GM12878 (cell line): ENCODE data around the gene IDH3G. TPM values are rescaled to one million over a fixed set of nuclear protein-coding genes. Genes with fewer than 3 reads are reported as not detected.

Source experiments
- ATAC-seq: fragments of 200-7000 bp; cut with Tn5 transposase; 3 replicates; pipeline ENCODE4 v1.9.1; 2020; ENCODE audit warnings: mild to moderate bottlenecking, moderate library complexity
- BruUV-seq: library from RNA; stranded (reverse); fragments of 400-500 nt; replicated peaks from 2 replicates; lab custom pipeline; 2021; lab: Mats Ljungman, UMichigan
- CTCF ChIA-PET: fragments of 300-600 bp; sonication (Branson Sonifier 250); formaldehyde crosslinking; extraction: SDS; loops from one replicate; lab custom pipeline; 2021; ENCODE audit warnings: inconsistent platforms; lab: Yijun Ruan, JAX
- POLR2A ChIA-PET: fragments of 350-600 bp; formaldehyde crosslinking; extraction: SDS; loops from one replicate; lab custom pipeline; 2021; ENCODE audit warnings: inconsistent platforms; lab: Charles Lee
- RAD21 ChIA-PET: fragments of 300-600 bp; sonication (Branson Sonifier 250); formaldehyde crosslinking; loops from one replicate; lab custom pipeline; 2023; ENCODE audit warnings: antibody characterized with exemption; ENCODE audit not compliant: unreplicated experiment; lab: Charles Lee
- SMC1A ChIA-PET: fragments of 300-600 bp; sonication (Branson Sonifier 250); formaldehyde crosslinking; loops from one replicate; lab custom pipeline; 2023; ENCODE audit not compliant: unreplicated experiment, uncharacterized antibody; lab: Charles Lee
- DNase-seq: peaks from one replicate; pipeline ENCODE4 v3.0.0-alpha.2; 2011; ENCODE audit warnings: low read depth, low spot score
- FAIRE-seq: peaks from 3 replicates; lab custom pipeline; 2011; peaks lifted over from hg19 to GRCh38; lab: Jason Lieb, UNC
- H2AFZ ChIP-seq: 2 replicates; pipeline ENCODE4 v1.6.0; 2011; ENCODE audit warnings: low read depth, low read length, control low read depth; ENCODE audit not compliant: control insufficient read depth
- H3K27ac ChIP-seq: 2 replicates; pipeline ENCODE4 v1.5.1; 2011; ENCODE audit warnings: control low read depth; ENCODE audit not compliant: control insufficient read depth, insufficient read depth
- H3K27me3 ChIP-seq, 2 experiments: replicated peaks in 1 of 2; 2 replicates each; pipeline versions ENCODE4 v1.6.0 to v1.6.1; 2011; ENCODE audit warnings: low read length in 1 of 2; ENCODE audit not compliant: control insufficient read depth in 2 of 2, insufficient read depth in 2 of 2
- H3K36me3 ChIP-seq, 2 experiments: 2 replicates each; pipeline ENCODE4 v1.5.1; 2011; ENCODE audit warnings: low read length in 1 of 2; ENCODE audit not compliant: control insufficient read depth in 2 of 2, insufficient read depth in 2 of 2
- H3K4me1 ChIP-seq: 2 replicates; pipeline ENCODE4 v1.6.1; 2011; ENCODE audit warnings: mild to moderate bottlenecking, low read length, moderate library complexity, mixed read lengths; ENCODE audit not compliant: control insufficient read depth, insufficient read depth
- H3K4me2 ChIP-seq: 2 replicates; pipeline ENCODE4 v1.6.0; 2011; ENCODE audit warnings: control low read depth; ENCODE audit not compliant: control insufficient read depth, insufficient read depth
- H3K4me3 ChIP-seq: fragments of 200-600 bp; sonication (generic); 2 replicates; pipeline ENCODE4 v1.5.1; 2016
- H3K79me2 ChIP-seq: 2 replicates; pipeline ENCODE4 v1.6.0; 2011; ENCODE audit warnings: low read length; ENCODE audit not compliant: control insufficient read depth, insufficient read depth
- H3K9ac ChIP-seq: 2 replicates; pipeline ENCODE4 v1.8.0; 2011; ENCODE audit warnings: low read length, control low read depth, mixed read lengths; ENCODE audit not compliant: control insufficient read depth, insufficient read depth
- H3K9me3 ChIP-seq: replicated peaks from 3 replicates; pipeline ENCODE4 v1.5.1; 2011; ENCODE audit warnings: mild to moderate bottlenecking, low read length; ENCODE audit not compliant: control insufficient read depth, insufficient read depth
- H4K20me1 ChIP-seq: 2 replicates; pipeline ENCODE4 v1.6.0; 2011; ENCODE audit not compliant: control insufficient read depth, insufficient read depth
- CEBPB ChIP-seq, 2 experiments: fragments of 150-350 bp in 1 of 2; IDR thresholded peaks; 2 replicates each; pipeline ENCODE4 v1.6.1; 2012 to 2014; ENCODE audit warnings: low read depth in 2 of 2, low read length in 2 of 2, borderline replicate concordance in 1 of 2, inconsistent platforms in 1 of 2
- ETV6 ChIP-seq, 2 experiments: fragments of 450-650 bp in 1 of 2; IDR thresholded peaks in 1 of 2; conservative IDR thresholded peaks in 1 of 2; 2 replicates each; pipeline ENCODE4 v1.6.1; 2014; ENCODE audit warnings: antibody characterized with exemption in 1 of 2, borderline replicate concordance in 1 of 2, low read depth in 1 of 2, mild to moderate bottlenecking in 1 of 2, moderate library complexity in 1 of 2
- HCFC1 ChIP-seq: fragments of 150-350 bp; IDR thresholded peaks from 2 replicates; pipeline ENCODE4 v1.6.1; 2014; ENCODE audit warnings: low read length
- NFYB ChIP-seq: IDR thresholded peaks from 2 replicates; pipeline ENCODE4 v1.6.1; 2011; ENCODE audit warnings: low read depth, mild to moderate bottlenecking, low read length, improper control_type of control experiment, moderate library complexity; ENCODE audit not compliant: insufficient read depth
- NRF1 ChIP-seq: conservative IDR thresholded peaks from 2 replicates; pipeline ENCODE4 v1.6.1; 2011; ENCODE audit warnings: mild to moderate bottlenecking, low read depth, low read length, improper control_type of control experiment
- PML ChIP-seq: IDR thresholded peaks from 2 replicates; pipeline ENCODE4 v1.6.1; 2012; ENCODE audit warnings: low read length, inconsistent platforms
- POLR2A ChIP-seq: IDR thresholded peaks from 2 replicates; pipeline ENCODE4 v1.6.1; 2011; ENCODE audit warnings: low read depth, mild to moderate bottlenecking, low read length
- RB1 ChIP-seq: fragments of 450-650 bp; formaldehyde crosslinking; IDR thresholded peaks from 2 replicates; pipeline ENCODE4 v1.6.1; 2017; ENCODE audit warnings: mild to moderate bottlenecking, borderline replicate concordance
- SP1 ChIP-seq: IDR thresholded peaks from one replicate; pipeline ENCODE4 v1.6.1; 2011; ENCODE audit warnings: low read depth, low read length
- ZNF217 ChIP-seq: fragments of 450-650 bp; IDR thresholded peaks from 2 replicates; pipeline ENCODE4 v1.6.1; 2017; ENCODE audit warnings: antibody characterized with exemption, mild to moderate bottlenecking
- ZZZ3 ChIP-seq: IDR thresholded peaks from 2 replicates; pipeline ENCODE4 v1.6.1; 2011; ENCODE audit warnings: low read depth; ENCODE audit not compliant: control insufficient read depth, insufficient read length
- WGBS: methylation state at CpG from one replicate; pipeline ENCODE4 v1.1.6; 2016; ENCODE audit warnings: low lambda C conversion rate; ENCODE audit not compliant: insufficient replicate concordance, insufficient coverage; ENCODE audit errors: missing lambda C conversion rate; 5-methylcytosine and 5-hydroxymethylcytosine counted together
- in situ Hi-C: fragments of 300-500 bp; cut with MboI; formaldehyde crosslinking; loops from 9 replicates; pipeline ENCODE4 v1.14.3; 2018; ENCODE audit warnings: mixed read lengths
- intact Hi-C: fragments of 100-400 bp; cut with micrococcal nuclease; formaldehyde crosslinking; loops from one replicate; pipeline ENCODE4 v1.14.2; 2022; ENCODE audit not compliant: unreplicated experiment
- polyA plus RNA-seq, 11 experiments: library from polyadenylated mRNA; depleted of rRNA in 4 of 11; unstranded in 6 of 11; stranded (reverse) in 5 of 11; fragments of >200 nt; fragmentation: Nextera tagmentation in 4 of 11; fragmentation: Illumina TruSeq in 1 of 11; extraction: Ambion mirVana in 4 of 11; extraction: Trizol in 1 of 11; gene quantifications; 1 replicate in 1 of 11; 2 replicates in 10 of 11; pipeline versions ENCODE4 v1.2.1 to v1.2.3, GENCODE V29; 2011 to 2016; ENCODE audit warnings: inconsistent platforms in 2 of 11, missing spikeins in 2 of 11, low read depth in 1 of 11
- total RNA-seq, 4 experiments: library from RNA; depleted of rRNA in 3 of 4; stranded (reverse); fragments of >200 nt in 3 of 4; fragmentation: Illumina TruSeq in 1 of 4; extraction: Trizol in 1 of 4; gene quantifications; 2 replicates each; pipeline versions ENCODE4 v1.2.1 to v1.2.3, GENCODE V29; 2013 to 2021
- TF ChIP-seq, protein P1 (sequence below): IDR thresholded peaks from 2 replicates; pipeline ENCODE4 v1.6.1; 2012; ENCODE audit warnings: low read depth, low read length, improper control_type of control experiment
- TF ChIP-seq, protein P2 (sequence below): fragments of 150-350 bp; IDR thresholded peaks from 2 replicates; pipeline ENCODE4 v1.6.1; 2016; ENCODE audit warnings: low read depth, low read length
- TF ChIP-seq, protein P3 (sequence below): IDR thresholded peaks from 2 replicates; pipeline ENCODE4 v1.6.1; 2011; ENCODE audit warnings: low read depth, low read length, improper control_type of control experiment, borderline replicate concordance
- TF ChIP-seq, protein P4 (sequence below): IDR thresholded peaks from 2 replicates; pipeline ENCODE4 v1.6.1; 2012; ENCODE audit warnings: low read depth, low read length, improper control_type of control experiment
- TF ChIP-seq, protein P5 (sequence below): fragments of 450-650 bp; IDR thresholded peaks from 2 replicates; pipeline ENCODE4 v1.6.1; 2018; ENCODE audit warnings: borderline replicate concordance, mild to moderate bottlenecking; ENCODE audit not compliant: partially characterized antibody

The IDH3G gene
- total and polyA plus RNA-seq, 10 of the 15 experiments (the other 5 are each of a cell fraction or from before 2014, with no cell fraction given) = 26.3 to 102 (median 66.6) TPM

DNA sequence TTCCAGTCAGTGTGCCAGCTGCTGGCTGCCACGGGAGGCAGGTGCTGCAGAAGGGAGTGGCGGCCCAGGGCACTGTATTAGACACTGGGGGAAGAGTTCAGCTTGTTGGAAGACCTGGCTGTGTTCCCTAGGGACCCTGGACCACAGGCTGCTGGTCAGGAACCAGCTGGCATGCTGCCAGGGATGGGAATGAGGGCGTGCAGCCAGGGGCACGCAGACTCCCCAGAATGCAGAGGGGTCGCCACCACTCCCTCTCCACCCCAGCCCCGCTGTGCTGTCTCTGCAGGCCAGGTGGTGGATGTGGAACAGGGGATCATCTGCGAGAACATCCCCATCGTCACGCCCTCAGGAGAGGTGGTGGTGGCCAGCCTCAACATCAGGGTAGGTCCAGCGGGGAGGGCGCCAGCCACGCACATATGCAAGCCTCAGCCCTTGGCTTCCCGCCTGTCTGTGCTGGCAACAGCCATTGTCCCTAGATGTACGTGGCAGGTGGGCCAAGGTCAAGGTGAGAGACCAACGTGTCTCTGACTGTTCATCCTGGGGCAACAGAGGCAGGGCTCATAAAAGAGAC, 57.2 kb downstream of the IDH3G start:
- Histone ChIP-seq H2AFZ (no peak overlapping the region), H3K27me3 (no peaks in the 10 kb centered on the region), H3K36me3 (no peaks in the 10 kb centered on the region), H3K9ac (no peak overlapping the region), H3K4me2 (no peak overlapping the region), H4K20me1 (no peaks in the 10 kb centered on the region), H3K4me3 (no peak overlapping the region), H3K79me2 (no peaks in the 10 kb centered on the region), H3K9me3 (peaks cover under 1% of the 10 kb centered on the region; the same call in 1 of the 3 replicates), H3K27ac (no peak overlapping the region), H3K4me1 (no peaks in the 10 kb centered on the region)
- ChIA-PET POLR2A (no interaction called here), CTCF (interaction anchor here (1.0 kb wide), 1 partner anchor 10 kb away, joined by 5 read pairs; no protein-coding TSS in a partner anchor), RAD21 (no interaction called here), SMC1A (no interaction called here)
- no TSS peak for BruUV-seq
- DNase-seq (no peak), ATAC-seq (no peak), FAIRE-seq (no peak)
- WGBS = 56% methylated on average over 14 of the region's 15 CpGs
- in situ Hi-C loops (loop anchor here (10.0 kb wide), 2 partner anchors 48 to 62 kb away; partner anchors contain the start of genes PNCK and SRPK3), intact Hi-C loops (no loop called here)
- no peak for TF ChIP-seq ZZZ3
- TF ChIP-seq, protein P1, sequence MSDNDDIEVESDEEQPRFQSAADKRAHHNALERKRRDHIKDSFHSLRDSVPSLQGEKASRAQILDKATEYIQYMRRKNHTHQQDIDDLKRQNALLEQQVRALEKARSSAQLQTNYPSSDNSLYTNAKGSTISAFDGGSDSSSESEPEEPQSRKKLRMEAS = no peak
- TF ChIP-seq, protein P2, sequence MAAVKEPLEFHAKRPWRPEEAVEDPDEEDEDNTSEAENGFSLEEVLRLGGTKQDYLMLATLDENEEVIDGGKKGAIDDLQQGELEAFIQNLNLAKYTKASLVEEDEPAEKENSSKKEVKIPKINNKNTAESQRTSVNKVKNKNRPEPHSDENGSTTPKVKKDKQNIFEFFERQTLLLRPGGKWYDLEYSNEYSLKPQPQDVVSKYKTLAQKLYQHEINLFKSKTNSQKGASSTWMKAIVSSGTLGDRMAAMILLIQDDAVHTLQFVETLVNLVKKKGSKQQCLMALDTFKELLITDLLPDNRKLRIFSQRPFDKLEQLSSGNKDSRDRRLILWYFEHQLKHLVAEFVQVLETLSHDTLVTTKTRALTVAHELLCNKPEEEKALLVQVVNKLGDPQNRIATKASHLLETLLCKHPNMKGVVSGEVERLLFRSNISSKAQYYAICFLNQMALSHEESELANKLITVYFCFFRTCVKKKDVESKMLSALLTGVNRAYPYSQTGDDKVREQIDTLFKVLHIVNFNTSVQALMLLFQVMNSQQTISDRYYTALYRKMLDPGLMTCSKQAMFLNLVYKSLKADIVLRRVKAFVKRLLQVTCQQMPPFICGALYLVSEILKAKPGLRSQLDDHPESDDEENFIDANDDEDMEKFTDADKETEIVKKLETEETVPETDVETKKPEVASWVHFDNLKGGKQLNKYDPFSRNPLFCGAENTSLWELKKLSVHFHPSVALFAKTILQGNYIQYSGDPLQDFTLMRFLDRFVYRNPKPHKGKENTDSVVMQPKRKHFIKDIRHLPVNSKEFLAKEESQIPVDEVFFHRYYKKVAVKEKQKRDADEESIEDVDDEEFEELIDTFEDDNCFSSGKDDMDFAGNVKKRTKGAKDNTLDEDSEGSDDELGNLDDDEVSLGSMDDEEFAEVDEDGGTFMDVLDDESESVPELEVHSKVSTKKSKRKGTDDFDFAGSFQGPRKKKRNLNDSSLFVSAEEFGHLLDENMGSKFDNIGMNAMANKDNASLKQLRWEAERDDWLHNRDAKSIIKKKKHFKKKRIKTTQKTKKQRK = no peak
- TF ChIP-seq, protein P3, sequence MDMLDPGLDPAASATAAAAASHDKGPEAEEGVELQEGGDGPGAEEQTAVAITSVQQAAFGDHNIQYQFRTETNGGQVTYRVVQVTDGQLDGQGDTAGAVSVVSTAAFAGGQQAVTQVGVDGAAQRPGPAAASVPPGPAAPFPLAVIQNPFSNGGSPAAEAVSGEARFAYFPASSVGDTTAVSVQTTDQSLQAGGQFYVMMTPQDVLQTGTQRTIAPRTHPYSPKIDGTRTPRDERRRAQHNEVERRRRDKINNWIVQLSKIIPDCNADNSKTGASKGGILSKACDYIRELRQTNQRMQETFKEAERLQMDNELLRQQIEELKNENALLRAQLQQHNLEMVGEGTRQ = no peak
- no peak for TF ChIP-seq SP1
- TF ChIP-seq RB1 = no peak
- no peak for TF ChIP-seq HCFC1
- TF ChIP-seq NFYB = no peak
- TF ChIP-seq POLR2A = no peak
- TF ChIP-seq NRF1 = no peak
- TF ChIP-seq ZNF217 = no peak
- no peak for TF ChIP-seq ETV6 (conservative IDR thresholded peaks at IDR 0.05 in 1 of 2, IDR thresholded peaks at IDR 0.05 in 1 of 2; ENCODE audit: borderline replicate concordance in 1 of 2, low read depth in 1 of 2)
- TF ChIP-seq, protein P4, sequence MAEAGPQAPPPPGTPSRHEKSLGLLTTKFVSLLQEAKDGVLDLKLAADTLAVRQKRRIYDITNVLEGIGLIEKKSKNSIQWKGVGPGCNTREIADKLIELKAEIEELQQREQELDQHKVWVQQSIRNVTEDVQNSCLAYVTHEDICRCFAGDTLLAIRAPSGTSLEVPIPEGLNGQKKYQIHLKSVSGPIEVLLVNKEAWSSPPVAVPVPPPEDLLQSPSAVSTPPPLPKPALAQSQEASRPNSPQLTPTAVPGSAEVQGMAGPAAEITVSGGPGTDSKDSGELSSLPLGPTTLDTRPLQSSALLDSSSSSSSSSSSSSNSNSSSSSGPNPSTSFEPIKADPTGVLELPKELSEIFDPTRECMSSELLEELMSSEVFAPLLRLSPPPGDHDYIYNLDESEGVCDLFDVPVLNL = no peak
- TF ChIP-seq CEBPB (IDR thresholded peaks at IDR 0.05; ENCODE audit: borderline replicate concordance in 1 of 2, low read depth in 2 of 2, low read length in 2 of 2) = no peak
- no peak for TF ChIP-seq PML
- TF ChIP-seq, protein P5, sequence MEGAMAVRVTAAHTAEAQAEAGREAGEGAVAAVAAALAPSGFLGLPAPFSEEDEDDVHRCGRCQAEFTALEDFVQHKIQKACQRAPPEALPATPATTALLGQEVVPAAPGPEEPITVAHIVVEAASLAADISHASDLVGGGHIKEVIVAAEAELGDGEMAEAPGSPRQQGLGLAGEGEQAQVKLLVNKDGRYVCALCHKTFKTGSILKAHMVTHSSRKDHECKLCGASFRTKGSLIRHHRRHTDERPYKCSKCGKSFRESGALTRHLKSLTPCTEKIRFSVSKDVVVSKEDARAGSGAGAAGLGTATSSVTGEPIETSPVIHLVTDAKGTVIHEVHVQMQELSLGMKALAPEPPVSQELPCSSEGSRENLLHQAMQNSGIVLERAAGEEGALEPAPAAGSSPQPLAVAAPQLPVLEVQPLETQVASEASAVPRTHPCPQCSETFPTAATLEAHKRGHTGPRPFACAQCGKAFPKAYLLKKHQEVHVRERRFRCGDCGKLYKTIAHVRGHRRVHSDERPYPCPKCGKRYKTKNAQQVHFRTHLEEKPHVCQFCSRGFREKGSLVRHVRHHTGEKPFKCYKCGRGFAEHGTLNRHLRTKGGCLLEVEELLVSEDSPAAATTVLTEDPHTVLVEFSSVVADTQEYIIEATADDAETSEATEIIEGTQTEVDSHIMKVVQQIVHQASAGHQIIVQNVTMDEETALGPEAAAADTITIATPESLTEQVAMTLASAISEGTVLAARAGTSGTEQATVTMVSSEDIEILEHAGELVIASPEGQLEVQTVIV = no peak
